Smooth muscle cell (in vitro differentiated cells): ENCODE measurements around the gene DCDC2B. TPM values are rescaled to one million over a fixed set of nuclear protein-coding genes. Genes with fewer than 3 reads are reported as not detected.

ENCODE experiments used
- DNase-seq: peaks from one replicate; lab custom pipeline; 2025; ENCODE audit not compliant: unreplicated experiment; lab: John Stamatoyannopoulos, UW
- H2AFZ ChIP-seq: fragments of 200-600 bp; sonication (generic); 2 replicates; pipeline ENCODE4 v1.6.0; 2016; ENCODE audit warnings: antibody characterized with exemption, low read depth, mild to moderate bottlenecking
- H3F3A ChIP-seq: fragments of 200-600 bp; sonication (generic); 2 replicates; pipeline ENCODE4 v1.6.0; 2017; ENCODE audit warnings: antibody characterized with exemption, low read depth
- H3K27ac ChIP-seq: fragments of 200-600 bp; sonication (generic); 2 replicates; pipeline ENCODE4 v1.5.1; 2016; ENCODE audit warnings: low read depth, mild to moderate bottlenecking
- H3K27me3 ChIP-seq: fragments of 200-600 bp; sonication (generic); 2 replicates; pipeline ENCODE4 v1.6.1; 2016; ENCODE audit warnings: low read depth, mild to moderate bottlenecking
- H3K36me3 ChIP-seq: fragments of 200-600 bp; sonication (generic); 2 replicates; pipeline ENCODE4 v1.5.1; 2016; ENCODE audit warnings: low read depth
- H3K4me1 ChIP-seq: fragments of 200-600 bp; sonication (generic); 2 replicates; pipeline ENCODE4 v1.5.1; 2016; ENCODE audit warnings: low read depth
- H3K4me2 ChIP-seq: fragments of 200-600 bp; sonication (generic); 2 replicates; pipeline ENCODE4 v1.6.0; 2016; ENCODE audit warnings: mild to moderate bottlenecking
- H3K4me3 ChIP-seq: fragments of 200-600 bp; sonication (generic); 2 replicates; pipeline ENCODE4 v1.5.1; 2016; ENCODE audit warnings: mild to moderate bottlenecking
- H3K79me2 ChIP-seq: fragments of 200-600 bp; sonication (generic); 2 replicates; pipeline ENCODE4 v1.6.0; 2016; ENCODE audit warnings: low read depth, mild to moderate bottlenecking
- H3K9ac ChIP-seq: fragments of 200-600 bp; sonication (generic); 2 replicates; pipeline ENCODE4 v1.6.0; 2016; ENCODE audit warnings: low read depth
- H3K9me3 ChIP-seq: fragments of 200-600 bp; sonication (generic); replicated peaks from 2 replicates; pipeline ENCODE4 v1.5.1; 2016; ENCODE audit warnings: low read depth
- H4K20me1 ChIP-seq: fragments of 200-600 bp; sonication (generic); 2 replicates; pipeline ENCODE4 v1.6.0; 2016; ENCODE audit warnings: low read depth
- CTCF ChIP-seq: fragments of 200-600 bp; sonication (generic); IDR thresholded peaks from 2 replicates; pipeline ENCODE4 v1.5.1; 2017; ENCODE audit warnings: borderline replicate concordance, mild to moderate bottlenecking, antibody characterized with exemption; ENCODE audit not compliant: insufficient read depth, poor library complexity, severe bottlenecking
- WGBS: methylation state at CpG from one replicate; pipeline ENCODE4 v1.1.7; 2016; ENCODE audit warnings: low lambda C conversion rate; 5-methylcytosine and 5-hydroxymethylcytosine counted together
- polyA plus RNA-seq: library from polyadenylated mRNA; unstranded; fragments of >200 nt; fragmentation: Nextera tagmentation; extraction: Ambion mirVana; gene quantifications from 2 replicates; pipeline ENCODE4 v1.2.1, GENCODE V29; 2016
- total RNA-seq: library from RNA; depleted of rRNA; stranded (reverse); fragments of >200 nt; gene quantifications from 2 replicates; pipeline ENCODE4 v1.2.3, GENCODE V29; 2014

Gene DCDC2B
- total and polyA plus RNA-seq, 2 experiments from 2014 or later: not detected

GRCh38 chr1:32232558-32233304, 23.8 kb downstream of the DCDC2B start:
- no peak overlapping the region for H2AFZ ChIP-seq
- H3K9ac ChIP-seq: no peak overlapping the region
- H3K4me1 ChIP-seq: no peaks in the 10 kb centered on the region
- H3K79me2 ChIP-seq: no peaks in the 10 kb centered on the region
- peaks cover 15% of the 10 kb centered on the region for H3F3A ChIP-seq
- H3K27me3 ChIP-seq: no peaks in the 10 kb centered on the region
- H3K9me3 ChIP-seq: no peaks in the 10 kb centered on the region
- H3K36me3 ChIP-seq: peaks cover 7% of the 10 kb centered on the region
- no peak overlapping the region for H3K4me2 ChIP-seq
- no peak for DNase-seq
- H3K27ac ChIP-seq: no peak overlapping the region
- H3K4me3 ChIP-seq: no peak overlapping the region
- no peaks in the 10 kb centered on the region for H4K20me1 ChIP-seq
- 94% methylated on average over 8 of the region's 8 CpGs for WGBS
- no peak for TF ChIP-seq CTCF

- peaks cover 7% of the 10 kb centered on the region for H3K4me1 ChIP-seq
- peaks cover 21% of the 10 kb centered on the region for H3F3A ChIP-seq
- no peaks in the 10 kb centered on the region for H3K79me2 ChIP-seq
- peak overlapping the region; percentile 99 for H3K27ac ChIP-seq
- H3K36me3 ChIP-seq: no peaks in the 10 kb centered on the region
- no peaks in the 10 kb centered on the region for H4K20me1 ChIP-seq
- no peak for TF ChIP-seq CTCF
- no peak for DNase-seq
- H3K4me2 ChIP-seq: no peak overlapping the region
- H3K27me3 ChIP-seq: no peaks in the 10 kb centered on the region
- no peak overlapping the region for H3K9ac ChIP-seq
- 92% methylated on average over 7 of the region's 7 CpGs for WGBS
- H3K9me3 ChIP-seq: no peaks in the 10 kb centered on the region
- H3K4me3 ChIP-seq: no peak overlapping the region
- no peak overlapping the region for H2AFZ ChIP-seq
These were observed 25.9 kb downstream of the DCDC2B start for GRCh38 chr1:32234792-32235191.

DNA sequence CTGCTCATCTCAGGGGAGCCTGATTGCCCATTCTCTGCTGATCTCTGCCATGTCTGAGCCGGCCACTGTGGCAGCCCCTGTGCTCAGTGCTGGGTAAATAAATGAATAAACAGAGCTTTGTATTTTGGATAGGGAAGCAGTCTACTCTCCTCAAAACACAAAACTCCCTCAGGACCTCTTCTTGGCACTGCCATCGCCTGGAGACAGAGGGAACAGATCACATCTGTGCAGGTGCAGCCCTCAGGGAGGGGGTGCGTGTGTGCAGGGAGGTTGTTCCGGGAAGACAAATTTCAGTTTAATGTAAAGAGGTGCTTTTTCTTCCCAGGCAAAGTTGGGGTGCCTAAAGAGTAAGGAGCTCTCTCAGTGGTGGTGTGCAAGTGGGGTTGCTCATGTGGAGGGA, 30.4 kb downstream of the DCDC2B start:
- TF ChIP-seq CTCF: no peak
- Histone ChIP-seq H3K9ac (no peak overlapping the region), H3K27ac (peak overlapping the region; percentile 46), H2AFZ (no peak overlapping the region), H3K79me2 (no peaks in the 10 kb centered on the region), H3K27me3 (no peaks in the 10 kb centered on the region), H3K4me3 (peak overlapping the region; percentile 65), H3F3A (peaks cover 26% of the 10 kb centered on the region), H3K9me3 (no peaks in the 10 kb centered on the region), H3K4me1 (peaks cover 19% of the 10 kb centered on the region), H3K36me3 (no peaks in the 10 kb centered on the region), H3K4me2 (no peak overlapping the region), H4K20me1 (no peaks in the 10 kb centered on the region)
- WGBS: 72% methylated on average over 4 of the region's 4 CpGs
- DNase-seq: no peak

DNA sequence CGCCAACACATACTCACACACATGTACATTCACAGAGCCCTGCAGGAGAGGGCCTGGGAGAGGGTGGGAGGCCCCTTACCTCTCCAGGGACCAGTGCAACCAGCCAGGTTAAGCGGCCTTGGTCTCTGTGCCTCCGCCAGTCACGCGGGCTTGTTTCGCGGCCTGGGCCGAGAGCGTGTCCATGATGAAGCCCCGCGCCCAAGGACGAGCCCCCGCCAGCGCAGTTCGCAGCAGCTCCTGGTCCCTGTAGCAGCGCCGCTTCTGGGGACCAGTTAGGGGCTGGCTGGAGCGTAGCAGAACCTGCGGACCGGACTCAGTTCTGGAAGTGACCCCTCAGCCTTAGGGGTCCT, 30.9 kb downstream of the DCDC2B start:
- Histone ChIP-seq H3K27ac (peak overlapping the region; percentile 46), H3K4me3 (peak overlapping the region; percentile 65), H3K27me3 (no peaks in the 10 kb centered on the region), H3K9me3 (no peaks in the 10 kb centered on the region), H3K79me2 (no peaks in the 10 kb centered on the region), H2AFZ (peak overlapping the region; percentile 91), H3K9ac (no peak overlapping the region), H3K36me3 (no peaks in the 10 kb centered on the region), H3K4me1 (peaks cover 19% of the 10 kb centered on the region), H3F3A (peaks cover 25% of the 10 kb centered on the region), H4K20me1 (no peaks in the 10 kb centered on the region), H3K4me2 (peak overlapping the region; percentile 89)
- WGBS: 32% methylated on average over 20 of the region's 20 CpGs
- no peak for DNase-seq
- TF ChIP-seq CTCF: no peak
